Measurements from ENCODE around the gene LRRFIP2.

GRCh38 chr3:37214076-37214475, 39.7 kb upstream of the LRRFIP2 start:
- TF ChIP-seq ZNF274 (IDR thresholded peaks at IDR 0.05; ENCODE audit: low read depth, low read length) (no peak), SUZ12 (IDR thresholded peaks at IDR 0.05; ENCODE audit: extremely low read depth, insufficient read depth, insufficient read length) (no peak), YY1 (IDR thresholded peaks at IDR 0.05; ENCODE audit: insufficient read depth, insufficient read length) (no peak)

Data from NT2/D1 (cell line).